GM10248 (cell line): ENCODE measurements around the gene CCDC17.

ENCODE experiments used
- CTCF ChIA-PET: fragments of 300-600 bp; sonication (Branson Sonifier 250); formaldehyde crosslinking; extraction: SDS; loops from one replicate; lab custom pipeline; 2021; ENCODE audit warnings: antibody characterized with exemption; lab: Yijun Ruan, JAX
- POLR2A ChIA-PET: fragments of 350-650 bp; sonication (Branson Sonifier 250); formaldehyde crosslinking; extraction: SDS; loops from one replicate; lab custom pipeline; 2020; ENCODE audit warnings: antibody characterized with exemption; lab: Yijun Ruan, JAX
- DNase-seq: peaks from one replicate; pipeline ENCODE4 v3.0.0; 2012; ENCODE audit errors: extremely low spot score
- CTCF ChIP-seq: IDR thresholded peaks from 2 replicates; pipeline ENCODE4 v1.5.1; 2012; ENCODE audit warnings: mild to moderate bottlenecking, low read depth; ENCODE audit errors: extremely low read depth, missing control alignments, control extremely low read depth

CCDC17 gene

GRCh38 chr1:45644661-45645060, 20.8 kb upstream of the CCDC17 start:
- TF ChIP-seq CTCF, result no peak
- no peak for DNase-seq
- CTCF ChIA-PET, result interaction anchor here (1.0 to 1.6 kb wide), 3 partner anchors 10 to 536 kb away, joined by 3 read pairs; no protein-coding TSS in a partner anchor
- POLR2A ChIA-PET, result no interaction called here

GRCh38 chr1:45643978-45644377, 20.1 kb upstream of the CCDC17 start:
- POLR2A ChIA-PET, result interaction anchor here (0.6 kb wide), 1 partner anchor 31 kb away, joined by 3 read pairs; no protein-coding TSS in a partner anchor
- CTCF ChIA-PET, result interaction anchor here (1.0 to 1.6 kb wide), 3 partner anchors 9 to 537 kb away, joined by 3 read pairs; no protein-coding TSS in a partner anchor
- TF ChIP-seq CTCF, result no peak
- DNase-seq, result no peak

- POLR2A ChIA-PET, result interaction anchor here (0.6 kb wide), 1 partner anchor 31 kb away, joined by 3 read pairs; no protein-coding TSS in a partner anchor
- CTCF ChIA-PET, result no interaction called here
- no peak for TF ChIP-seq CTCF
- no peak for DNase-seq
Observed at GRCh38 chr1:45643321-45643720, 19.5 kb upstream of the CCDC17 start.

- CTCF ChIA-PET, result interaction anchor here (1.5 kb wide), 1 partner anchor 8 kb away, joined by 3 read pairs; no protein-coding TSS in a partner anchor
- POLR2A ChIA-PET, result no interaction called here
- no peak for DNase-seq
- TF ChIP-seq CTCF, result no peak
Observed at GRCh38 chr1:45640293-45640692, 16.4 kb upstream of the CCDC17 start.

- POLR2A ChIA-PET, result no interaction called here
- DNase-seq, result no peak
- CTCF ChIA-PET, result interaction anchor here (1.4 to 2.6 kb wide), 2 partner anchors 9 to 11 kb away, joined by 3 to 8 read pairs; no protein-coding TSS in a partner anchor
- no peak for TF ChIP-seq CTCF
Observed at GRCh38 chr1:45635211-45635610, 11.4 kb upstream of the CCDC17 start.

- ChIA-PET CTCF (no interaction called here), POLR2A (no interaction called here)
- no peak for TF ChIP-seq CTCF
- DNase-seq, result no peak
Observed at GRCh38 chr1:45630429-45630828, 6.6 kb upstream of the CCDC17 start.

GRCh38 chr1:45629035-45629434, 5.2 kb upstream of the CCDC17 start:
- ChIA-PET CTCF (interaction anchor here (1.3 kb wide), 1 partner anchor 17 kb away, joined by 4 read pairs; no protein-coding TSS in a partner anchor), POLR2A (no interaction called here)
- DNase-seq, result no peak
- TF ChIP-seq CTCF, result no peak
